Measurements from ENCODE around the gene CRISP2.

- TF ChIP-seq CTCF (IDR thresholded peaks at IDR 0.05; ENCODE audit: low read depth, low read length, missing input control) (no peak), MAX (IDR thresholded peaks at IDR 0.05) (no peak), GABPA (IDR thresholded peaks at IDR 0.05 in 1 of 2, conservative IDR thresholded peaks at IDR 0.05 in 1 of 2) (no peak)
Measured at GRCh38 chr6:49698478-49698877, 14.9 kb downstream of the CRISP2 start.
